Neural cell (in vitro differentiated cells): Measurements from ENCODE around the gene EMC10. TPM values are rescaled to one million over a fixed set of nuclear protein-coding genes. Genes with fewer than 3 reads are reported as not detected.

Experiments used
- H2AFZ ChIP-seq: fragments of 200-600, 300-800 bp; sonication (generic), shearing (Covaris generic); 2 replicates; pipeline ENCODE4 v1.6.0; 2014; ENCODE audit warnings: low read depth, mild to moderate bottlenecking, antibody characterized with exemption, low read length, moderate library complexity
- H3F3A ChIP-seq: fragments of 200-600 bp; shearing (Covaris generic); 2 replicates; pipeline ENCODE4 v1.6.1; 2016; ENCODE audit warnings: mild to moderate bottlenecking, moderate library complexity, mixed read lengths, antibody characterized with exemption, low read length; ENCODE audit not compliant: insufficient read depth, poor library complexity, severe bottlenecking
- H3K27ac ChIP-seq: fragments of 200-600, 300-800 bp; sonication (generic), shearing (Covaris generic); 2 replicates; pipeline ENCODE4 v1.5.1; 2014; ENCODE audit warnings: mild to moderate bottlenecking, low read length, moderate library complexity
- H3K27me3 ChIP-seq: fragments of 300-800, 200-600 bp; sonication (generic), shearing (Covaris generic); 2 replicates; pipeline ENCODE4 v1.6.0; 2014; ENCODE audit warnings: mild to moderate bottlenecking, low read depth, low read length, moderate library complexity; ENCODE audit not compliant: insufficient read depth
- H3K36me3 ChIP-seq: fragments of 300-800, 200-600 bp; sonication (generic), shearing (Covaris generic); 2 replicates; pipeline ENCODE4 v1.5.1; 2014; ENCODE audit warnings: mild to moderate bottlenecking, antibody characterized with exemption, low read length, moderate library complexity; ENCODE audit not compliant: insufficient read depth
- H3K4me2 ChIP-seq: fragments of 300-800, 200-600 bp; sonication (generic), shearing (Covaris generic); 2 replicates; pipeline ENCODE4 v1.6.0; 2014; ENCODE audit warnings: mild to moderate bottlenecking, low read length
- H3K4me3 ChIP-seq: fragments of 300-800, 200-600 bp; sonication (generic), shearing (Covaris generic); 2 replicates; pipeline ENCODE4 v1.5.1; 2014; ENCODE audit warnings: mild to moderate bottlenecking, low read length, moderate library complexity
- H3K79me2 ChIP-seq: fragments of 200-600 bp; shearing (Covaris generic); replicated peaks from 2 replicates; pipeline ENCODE4 v1.6.0; 2014; ENCODE audit warnings: mild to moderate bottlenecking, low read length, moderate library complexity; ENCODE audit not compliant: insufficient read depth
- H3K9ac ChIP-seq: fragments of 300-800, 200-600 bp; sonication (generic), shearing (Covaris generic); 2 replicates; pipeline ENCODE4 v1.6.1; 2016; ENCODE audit warnings: mild to moderate bottlenecking, low read length, mixed read lengths
- H3K9me2 ChIP-seq: fragments of 200-600 bp; shearing (Covaris generic); 2 replicates; pipeline ENCODE4 v1.6.1; 2016; ENCODE audit warnings: mild to moderate bottlenecking, low read length, mixed read lengths; ENCODE audit not compliant: insufficient read depth
- H3K9me3 ChIP-seq: fragments of 200-600, 300-800 bp; sonication (generic), shearing (Covaris generic); 2 replicates; pipeline ENCODE4 v1.6.1; 2016; ENCODE audit warnings: mild to moderate bottlenecking, mixed run types, low read length, moderate library complexity, mixed read lengths
- H4K20me1 ChIP-seq: fragments of 200-600 bp; shearing (Covaris generic); 2 replicates; pipeline ENCODE4 v1.6.1; 2016; ENCODE audit warnings: mild to moderate bottlenecking, mixed run types; ENCODE audit not compliant: insufficient read depth
- CTCF ChIP-seq: fragments of 450-650 bp; IDR thresholded peaks from 2 replicates; pipeline ENCODE4 v1.5.1; 2014; ENCODE audit warnings: antibody characterized with exemption, mild to moderate bottlenecking, moderate library complexity; ENCODE audit not compliant: poor library complexity, severe bottlenecking
- EP300 ChIP-seq: fragments of 450-650 bp; conservative IDR thresholded peaks from 2 replicates; pipeline ENCODE4 v1.6.1; 2014; ENCODE audit warnings: antibody characterized with exemption, mild to moderate bottlenecking, moderate library complexity; ENCODE audit not compliant: poor library complexity, severe bottlenecking
- EZH2 ChIP-seq: fragments of 200-600, 300-800 bp; shearing (Covaris generic), sonication (generic); IDR thresholded peaks from 2 replicates; pipeline ENCODE4 v1.6.1; 2014; ENCODE audit warnings: antibody characterized with exemption, low read length, borderline replicate concordance, mild to moderate bottlenecking; ENCODE audit not compliant: insufficient read depth, poor library complexity, severe bottlenecking
- MXI1 ChIP-seq: fragments of 450-650 bp; conservative IDR thresholded peaks from 2 replicates; pipeline ENCODE4 v1.6.1; 2014; ENCODE audit warnings: antibody characterized with exemption, mild to moderate bottlenecking; ENCODE audit not compliant: poor library complexity, severe bottlenecking
- POLR2AphosphoS5 ChIP-seq: IDR thresholded peaks from 2 replicates; pipeline ENCODE4 v1.6.1; 2012
- RAD21 ChIP-seq: fragments of 450-650 bp; conservative IDR thresholded peaks from 2 replicates; pipeline ENCODE4 v1.6.1; 2014; ENCODE audit warnings: antibody characterized with exemption, mild to moderate bottlenecking, moderate library complexity
- REST ChIP-seq: IDR thresholded peaks from 2 replicates; pipeline ENCODE4 v1.6.1; 2012; ENCODE audit warnings: borderline replicate concordance
- SMC3 ChIP-seq: fragments of 450-650 bp; conservative IDR thresholded peaks from 2 replicates; pipeline ENCODE4 v1.6.1; 2014; ENCODE audit warnings: antibody characterized with exemption, mild to moderate bottlenecking, moderate library complexity; ENCODE audit not compliant: poor library complexity
- TAF1 ChIP-seq: IDR thresholded peaks from 2 replicates; pipeline ENCODE4 v1.6.1; 2012; ENCODE audit warnings: low read depth
- polyA plus RNA-seq: library from polyadenylated mRNA; depleted of rRNA; stranded (reverse); fragments of >200 nt; gene quantifications from 2 replicates; pipeline ENCODE4 v1.2.3, GENCODE V29; 2014

The EMC10 gene
- polyA plus RNA-seq, 1 donor from 2014 or later, result 233 TPM

- Histone ChIP-seq H3K4me3 (no peak overlapping the region), H3K79me2 (no peaks in the 10 kb centered on the region), H3K9me2 (no peaks in the 10 kb centered on the region), H4K20me1 (no peaks in the 10 kb centered on the region), H2AFZ (no peak overlapping the region), H3F3A (no peaks in the 10 kb centered on the region), H3K4me2 (no peak overlapping the region), H3K27me3 (no peaks in the 10 kb centered on the region), H3K9me3 (no peaks in the 10 kb centered on the region), H3K9ac (peak overlapping the region; percentile 95), H3K36me3 (no peaks in the 10 kb centered on the region), H3K27ac (peak overlapping the region; percentile 100)
- TF ChIP-seq CTCF, result no peak
- no peak for TF ChIP-seq EZH2
- TF ChIP-seq EP300, result no peak
- no peak for TF ChIP-seq SMC3
- no peak for TF ChIP-seq TAF1
- no peak for TF ChIP-seq REST
- no peak for TF ChIP-seq MXI1
- no peak for TF ChIP-seq POLR2AphosphoS5
Observed at GRCh38 chr19:50508843-50509190, 32.5 kb downstream of the EMC10 start.

GRCh38 chr19:50509366-50509765 is 33.1 kb downstream of the EMC10 start:
- no peaks in the 10 kb centered on the region for H3K36me3 ChIP-seq
- no peaks in the 10 kb centered on the region for H3K9me2 ChIP-seq
- H3F3A ChIP-seq, result no peaks in the 10 kb centered on the region
- peak overlapping the region; percentile 13 for H3K4me2 ChIP-seq
- no peaks in the 10 kb centered on the region for H3K79me2 ChIP-seq
- H3K27me3 ChIP-seq, result no peaks in the 10 kb centered on the region
- no peaks in the 10 kb centered on the region for H3K9me3 ChIP-seq
- peak overlapping the region; percentile 95 for H3K9ac ChIP-seq
- TF ChIP-seq CTCF (no peak), EP300 (no peak), SMC3 (no peak), POLR2AphosphoS5 (no peak), EZH2 (no peak), TAF1 (no peak), MXI1 (no peak), REST (no peak), RAD21 (no peak)
- peak overlapping the region; percentile 69 for H3K4me3 ChIP-seq
- no peak overlapping the region for H2AFZ ChIP-seq
- peak overlapping the region; percentile 100 for H3K27ac ChIP-seq
- no peaks in the 10 kb centered on the region for H4K20me1 ChIP-seq
